DOHH2 (cell line): ENCODE measurements around the gene PCNX3.

ENCODE experiments used
- EZH2phosphoT487 ChIP-seq: fragments of 200-600 bp; sonication (generic); IDR thresholded peaks from 2 replicates; pipeline ENCODE4 v1.6.1; 2017; ENCODE audit warnings: borderline replicate concordance, mild to moderate bottlenecking, antibody characterized with exemption, low read length, moderate library complexity, mixed read lengths
- TF ChIP-seq, protein P1 (sequence below): fragments of 200-600 bp; sonication (generic); IDR thresholded peaks from one replicate; pipeline ENCODE4 v1.5.1; 2014; ENCODE audit warnings: antibody characterized with exemption, mild to moderate bottlenecking, low read depth, low read length; ENCODE audit not compliant: poor library complexity, severe bottlenecking

DNA sequence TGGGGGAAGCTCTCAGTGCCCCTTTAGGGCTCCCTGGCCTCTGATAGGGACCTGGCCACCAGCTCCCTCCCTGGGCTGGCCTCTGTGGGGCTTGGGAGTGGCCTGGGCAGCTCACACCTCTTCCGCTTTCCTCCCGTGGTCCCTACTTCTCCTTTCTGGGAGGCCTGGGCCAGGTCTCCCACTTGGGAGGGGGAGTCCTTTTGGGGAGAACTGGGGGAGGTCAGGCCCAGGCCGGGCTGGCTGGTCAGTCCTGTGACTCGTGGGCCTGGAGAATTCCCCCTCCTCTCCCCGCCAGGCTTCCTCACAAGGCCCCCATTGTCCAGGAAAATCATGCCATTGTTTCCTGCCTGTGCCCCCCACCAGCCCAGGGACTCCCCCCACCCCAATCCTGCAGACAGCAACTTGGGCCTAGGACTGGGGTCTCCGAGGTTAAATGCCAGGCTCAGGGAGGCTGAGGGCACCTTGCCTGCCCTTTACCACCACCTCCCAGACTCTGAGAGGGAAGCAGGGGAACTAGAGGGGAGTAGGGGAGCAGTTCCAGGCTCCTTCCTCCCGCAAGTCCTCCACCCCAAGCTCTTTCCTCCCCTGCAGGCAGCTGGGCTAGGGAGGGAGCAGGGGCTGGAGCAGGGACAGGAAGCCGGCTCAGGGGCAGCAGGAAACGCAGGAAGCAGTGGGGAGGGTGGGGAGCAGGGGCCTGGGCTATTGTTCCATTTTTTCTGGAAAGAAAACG lies 4.4 kb upstream of the PCNX3 start:
- TF ChIP-seq, protein P1, sequence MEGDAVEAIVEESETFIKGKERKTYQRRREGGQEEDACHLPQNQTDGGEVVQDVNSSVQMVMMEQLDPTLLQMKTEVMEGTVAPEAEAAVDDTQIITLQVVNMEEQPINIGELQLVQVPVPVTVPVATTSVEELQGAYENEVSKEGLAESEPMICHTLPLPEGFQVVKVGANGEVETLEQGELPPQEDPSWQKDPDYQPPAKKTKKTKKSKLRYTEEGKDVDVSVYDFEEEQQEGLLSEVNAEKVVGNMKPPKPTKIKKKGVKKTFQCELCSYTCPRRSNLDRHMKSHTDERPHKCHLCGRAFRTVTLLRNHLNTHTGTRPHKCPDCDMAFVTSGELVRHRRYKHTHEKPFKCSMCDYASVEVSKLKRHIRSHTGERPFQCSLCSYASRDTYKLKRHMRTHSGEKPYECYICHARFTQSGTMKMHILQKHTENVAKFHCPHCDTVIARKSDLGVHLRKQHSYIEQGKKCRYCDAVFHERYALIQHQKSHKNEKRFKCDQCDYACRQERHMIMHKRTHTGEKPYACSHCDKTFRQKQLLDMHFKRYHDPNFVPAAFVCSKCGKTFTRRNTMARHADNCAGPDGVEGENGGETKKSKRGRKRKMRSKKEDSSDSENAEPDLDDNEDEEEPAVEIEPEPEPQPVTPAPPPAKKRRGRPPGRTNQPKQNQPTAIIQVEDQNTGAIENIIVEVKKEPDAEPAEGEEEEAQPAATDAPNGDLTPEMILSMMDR: no peak
- no peak for TF ChIP-seq EZH2phosphoT487
